HCT116 (cell line): ENCODE measurements around the gene PLA2G2C. TPM values are rescaled to one million over a fixed set of nuclear protein-coding genes. Genes with fewer than 3 reads are reported as not detected.

Source experiments
- ATAC-seq: fragments of 200-7000 bp; cut with Tn5 transposase; 2 replicates; pipeline ENCODE4 v1.9.1; 2020; ENCODE audit warnings: mild to moderate bottlenecking, moderate library complexity
- BruUV-seq: library from RNA; stranded (reverse); fragments of 400-500 nt; replicated peaks from 2 replicates; lab custom pipeline; 2021; lab: Mats Ljungman, UMichigan
- CTCF ChIA-PET: fragments of 300-600 bp; sonication (Branson Sonifier 250); formaldehyde crosslinking; loops from one replicate; lab custom pipeline; 2021; ENCODE audit warnings: antibody characterized with exemption; lab: Charles Lee
- POLR2A ChIA-PET: fragments of 300-600, 350-600 bp; sonication (Branson Sonifier 250); formaldehyde crosslinking; loops from one replicate; lab custom pipeline; 2021; ENCODE audit warnings: antibody characterized with exemption; lab: Charles Lee
- RAD21 ChIA-PET, 2 experiments: fragments of 300-600 bp; sonication (Branson Sonifier 250); formaldehyde crosslinking; loops; one replicate each; lab custom pipeline; 2023; ENCODE audit warnings: low total read pairs in 2 of 2; ENCODE audit not compliant: uncharacterized antibody in 2 of 2, unreplicated experiment in 2 of 2, low non-redundant PET in 1 of 2; lab: Charles Lee
- DNase-seq: peaks from one replicate; pipeline ENCODE4 v3.0.0-alpha.2; 2010; ENCODE audit warnings: low read depth, low spot score
- H2AFZ ChIP-seq: fragments of 200-600 bp; shearing (Covaris generic), sonication (generic); 2 replicates; pipeline ENCODE4 v1.6.1; 2017; ENCODE audit warnings: low read depth, mixed run types, mixed read lengths, antibody characterized with exemption, low read length; ENCODE audit not compliant: poor library complexity, severe bottlenecking
- H3K27ac ChIP-seq: 2 replicates; pipeline ENCODE4 v1.5.1; 2012; ENCODE audit warnings: low read depth, low read length
- H3K27me3 ChIP-seq: fragments of 200-600 bp; sonication (generic); 2 replicates; pipeline ENCODE4 v1.6.1; 2016; ENCODE audit warnings: mixed run types, low read length, mixed read lengths; ENCODE audit not compliant: insufficient read depth
- H3K36me3 ChIP-seq, 2 experiments: fragments of 200-500 bp in 1 of 2; fragments of 200-600 bp in 1 of 2; sonication (Bioruptor generic) in 1 of 2; sonication (generic) in 1 of 2; 2 replicates each; pipeline versions ENCODE4 v1.5.1 to v1.6.1; 2014 to 2016; ENCODE audit warnings: low read length in 2 of 2, inconsistent platforms in 1 of 2, mixed read lengths in 1 of 2, mixed run types in 1 of 2; ENCODE audit not compliant: insufficient read depth in 2 of 2, control insufficient read depth in 1 of 2
- H3K4me1 ChIP-seq, 2 experiments: fragments of 200-600 bp in 1 of 2; sonication (generic) in 1 of 2; 2 replicates each; pipeline versions ENCODE4 v1.5.1 to v1.6.1; 2012 to 2017; ENCODE audit warnings: low read length in 2 of 2, inconsistent platforms in 1 of 2, mild to moderate bottlenecking in 1 of 2, mixed read lengths in 1 of 2, mixed run types in 1 of 2, moderate library complexity in 1 of 2; ENCODE audit not compliant: insufficient read depth in 2 of 2, control insufficient read depth in 1 of 2
- H3K4me2 ChIP-seq: fragments of 200-600 bp; sonication (generic); 2 replicates; pipeline ENCODE4 v1.6.1; 2017; ENCODE audit warnings: mixed run types, low read length, mixed read lengths
- H3K4me3 ChIP-seq, 2 experiments: fragments of 200-600 bp in 1 of 2; sonication (generic) in 1 of 2; replicated peaks in 1 of 2; 2 replicates each; pipeline ENCODE4 v1.5.1; 2011 to 2016; ENCODE audit warnings: low read length in 2 of 2, control low read depth in 1 of 2, low read depth in 1 of 2, mild to moderate bottlenecking in 1 of 2, mixed read lengths in 1 of 2, mixed run types in 1 of 2
- H3K79me2 ChIP-seq: fragments of 200-600 bp; sonication (generic); 2 replicates; pipeline ENCODE4 v1.6.1; 2017; ENCODE audit warnings: mild to moderate bottlenecking, mixed run types, low read length, moderate library complexity, mixed read lengths; ENCODE audit not compliant: insufficient read depth
- H3K9ac ChIP-seq: fragments of 200-600 bp; sonication (generic); 2 replicates; pipeline ENCODE4 v1.6.1; 2016; ENCODE audit warnings: low read length, mixed read lengths
- H3K9me2 ChIP-seq: fragments of 200-600 bp; sonication (generic), shearing (Covaris generic); 2 replicates; pipeline ENCODE4 v1.6.1; 2017; ENCODE audit warnings: mixed run types, mild to moderate bottlenecking, moderate library complexity; ENCODE audit not compliant: insufficient read depth
- H3K9me3 ChIP-seq, 2 experiments: fragments of 200-500 bp in 1 of 2; fragments of 200-600 bp in 1 of 2; sonication (Bioruptor generic) in 1 of 2; sonication (generic) in 1 of 2; 2 replicates each; pipeline ENCODE4 v1.6.1; 2014 to 2017; ENCODE audit warnings: low read length in 2 of 2, mixed read lengths in 2 of 2, inconsistent platforms in 1 of 2, low read depth in 1 of 2, mild to moderate bottlenecking in 1 of 2, mixed run types in 1 of 2, moderate library complexity in 1 of 2; ENCODE audit not compliant: control insufficient read depth in 1 of 2, insufficient read depth in 1 of 2
- H4K20me1 ChIP-seq: fragments of 200-600 bp; sonication (generic), shearing (Covaris generic); 2 replicates; pipeline ENCODE4 v1.6.1; 2017; ENCODE audit warnings: mixed run types, mild to moderate bottlenecking, moderate library complexity; ENCODE audit not compliant: insufficient read depth
- ATF3 ChIP-seq: IDR thresholded peaks from 2 replicates; pipeline ENCODE4 v1.6.1; 2012
- CEBPB ChIP-seq: IDR thresholded peaks from 2 replicates; pipeline ENCODE4 v1.6.1; 2012; ENCODE audit warnings: low read depth
- ELF1 ChIP-seq: IDR thresholded peaks from 2 replicates; pipeline ENCODE4 v1.6.1; 2012; ENCODE audit warnings: low read depth, borderline replicate concordance
- EZH2 ChIP-seq: fragments of 200-600 bp; sonication (generic); IDR thresholded peaks from 2 replicates; pipeline ENCODE4 v1.6.1; 2017; ENCODE audit warnings: antibody characterized with exemption, mixed run types
- EZH2phosphoT487 ChIP-seq: fragments of 200-600 bp; IDR thresholded peaks from 2 replicates; pipeline ENCODE4 v1.6.1; 2018; ENCODE audit warnings: antibody characterized with exemption, borderline replicate concordance
- FOSL1 ChIP-seq: IDR thresholded peaks from 2 replicates; pipeline ENCODE4 v1.6.1; 2012; ENCODE audit warnings: low read depth
- JUND ChIP-seq: IDR thresholded peaks from 2 replicates; pipeline ENCODE4 v1.6.1; 2012
- MAX ChIP-seq: IDR thresholded peaks from 2 replicates; pipeline ENCODE4 v1.6.1; 2012
- POLR2A ChIP-seq: IDR thresholded peaks from 2 replicates; pipeline ENCODE4 v1.7.0; 2011; ENCODE audit warnings: borderline replicate concordance; ENCODE audit not compliant: insufficient read depth, insufficient read length; ENCODE audit errors: extremely low read depth
- POLR2AphosphoS5 ChIP-seq: IDR thresholded peaks from 2 replicates; pipeline ENCODE4 v1.6.1; 2011; ENCODE audit warnings: mild to moderate bottlenecking, low read depth, low read length, moderate library complexity
- RAD21 ChIP-seq: IDR thresholded peaks from 2 replicates; pipeline ENCODE4 v1.6.1; 2012; ENCODE audit warnings: low read depth, mild to moderate bottlenecking
- REST ChIP-seq: IDR thresholded peaks from 2 replicates; pipeline ENCODE4 v1.6.1; 2012; ENCODE audit warnings: low read depth
- SP1 ChIP-seq: IDR thresholded peaks from 2 replicates; pipeline ENCODE4 v1.6.1; 2012; ENCODE audit warnings: low read depth
- SRF ChIP-seq: IDR thresholded peaks from 2 replicates; pipeline ENCODE4 v1.6.1; 2012; ENCODE audit warnings: low read depth
- TCF7L2 ChIP-seq: IDR thresholded peaks from 2 replicates; pipeline ENCODE4 v1.7.0; 2011; ENCODE audit warnings: borderline replicate concordance, inconsistent platforms; ENCODE audit not compliant: insufficient read depth, insufficient read length; ENCODE audit errors: extremely low read depth
- YY1 ChIP-seq: IDR thresholded peaks from 2 replicates; pipeline ENCODE4 v1.6.1; 2011; ENCODE audit warnings: low read length, low read depth, moderate library complexity, mild to moderate bottlenecking; ENCODE audit not compliant: insufficient replicate concordance; ENCODE audit errors: extremely low read depth
- ZBTB33 ChIP-seq: IDR thresholded peaks from 2 replicates; pipeline ENCODE4 v1.6.1; 2011; ENCODE audit warnings: mild to moderate bottlenecking, low read length, moderate library complexity; ENCODE audit not compliant: insufficient replicate concordance; ENCODE audit errors: extremely low read depth
- ZNF274 ChIP-seq: fragments of 200-500 bp; sonication (Bioruptor generic); IDR thresholded peaks from 2 replicates; pipeline ENCODE4 v1.6.1; 2014; ENCODE audit warnings: mild to moderate bottlenecking, low read depth, low read length, inconsistent platforms
- intact Hi-C: fragments of 100-400 bp; cut with micrococcal nuclease; formaldehyde crosslinking; loops from 2 replicates; pipeline ENCODE4 v1.10.0; 2022
- total RNA-seq: library from RNA; stranded (reverse); gene quantifications from one replicate; pipeline ENCODE4 v1.2.1, GENCODE V29; 2021; ENCODE audit not compliant: unreplicated experiment

Gene PLA2G2C
- total RNA-seq, 1 experiment from 2014 or later, result not detected

- no peak overlapping the region for H2AFZ ChIP-seq
- no peaks in the 10 kb centered on the region for H3K9me2 ChIP-seq
- H3K4me3 ChIP-seq, result no peak overlapping the region
- ChIA-PET POLR2A (no interaction called here), CTCF (interaction anchor here (1.8 kb wide), 1 partner anchor 16 kb away, joined by 6 read pairs; no protein-coding TSS in a partner anchor), RAD21 (no interaction called here)
- no peaks in the 10 kb centered on the region for H3K79me2 ChIP-seq
- no peaks in the 10 kb centered on the region for H4K20me1 ChIP-seq
- no peak overlapping the region for H3K27ac ChIP-seq
- no peaks in the 10 kb centered on the region for H3K9me3 ChIP-seq
- no peak overlapping the region for H3K9ac ChIP-seq
- TF ChIP-seq TCF7L2 (no peak), MAX (no peak), RAD21 (no peak), POLR2AphosphoS5 (no peak), REST (no peak), EZH2phosphoT487 (no peak), JUND (no peak), POLR2A (no peak), ELF1 (no peak), FOSL1 (no peak), YY1 (no peak), ZNF274 (no peak), ZBTB33 (no peak), CEBPB (no peak), SRF (no peak), SP1 (no peak), ATF3 (no peak), EZH2 (no peak)
- no peak for ATAC-seq
- BruUV-seq, result no TSS peak
- peaks cover 4% of the 10 kb centered on the region; the same call in 1 of the 2 replicates for H3K27me3 ChIP-seq
- H3K4me2 ChIP-seq, result no peak overlapping the region
- no peak for DNase-seq
- intact Hi-C loops, result no loop called here
- H3K36me3 ChIP-seq, result no peaks in the 10 kb centered on the region
- H3K4me1 ChIP-seq, result no peaks in the 10 kb centered on the region
Observed at GRCh38 chr1:20229171-20229570, 42.9 kb upstream of the PLA2G2C start.
